Activated naive CD4-positive, alpha-beta T cell treated with anti-CD3 and anti-CD28 coated beads, Interleukin-2, amount 10 ng/mL, durations not matched to agents 7 days and 5 days (primary cell): ENCODE measurements around the gene MPP2.
A peak's percentile ranks its signal among the peaks of the same experiment; 100 is the strongest.
"Not testable (repeated sequence)": the region's sequence is repeated elsewhere in the genome, so short reads cannot be mapped to it uniquely, and the experiment has no call there.

Experiments used
- CTCF ChIA-PET: fragments of 350-600 bp; sonication (Branson Sonifier 250); formaldehyde crosslinking; loops from one replicate; lab custom pipeline; 2021; ENCODE audit warnings: antibody characterized with exemption; lab: Charles Lee
- DNase-seq: peaks from one replicate; pipeline ENCODE4 v3.0.0-alpha.2; 2020
- H3K27ac Mint-ChIP-seq: one replicate; pipeline ENCODE4 v1.8.0; 2021; ENCODE audit warnings: mild to moderate bottlenecking, moderate library complexity, mixed read lengths
- H3K27me3 Mint-ChIP-seq: one replicate; pipeline ENCODE4 v1.8.0; 2021; ENCODE audit warnings: mild to moderate bottlenecking, mixed read lengths
- H3K36me3 Mint-ChIP-seq: one replicate; pipeline ENCODE4 v1.8.0; 2021; ENCODE audit warnings: mixed read lengths
- H3K4me1 Mint-ChIP-seq: one replicate; pipeline ENCODE4 v1.8.0; 2021; ENCODE audit warnings: mixed read lengths
- H3K4me3 Mint-ChIP-seq: one replicate; pipeline ENCODE4 v1.8.0; 2021; ENCODE audit warnings: mild to moderate bottlenecking, moderate library complexity, mixed read lengths
- H3K9me3 Mint-ChIP-seq: one replicate; pipeline ENCODE4 v1.8.0; 2021; ENCODE audit warnings: mixed read lengths

The MPP2 gene

GRCh38 chr17:43905985-43906852, 1.1 kb downstream of the MPP2 start:
- peak overlapping the region; percentile 57 for H3K4me3 Mint-ChIP-seq
- no peak overlapping the region for H3K27ac Mint-ChIP-seq
- peaks cover 88% of the 10 kb centered on the region for H3K27me3 Mint-ChIP-seq
- peak; percentile 51 for DNase-seq
- H3K36me3 Mint-ChIP-seq, result no peaks in the 10 kb centered on the region
- no peaks in the 10 kb centered on the region for H3K9me3 Mint-ChIP-seq
- CTCF ChIA-PET, result interaction anchor here (0.9 to 1.2 kb wide), 2 partner anchors 12 to 90 kb away, joined by 3 read pairs; no protein-coding TSS in a partner anchor
- peaks cover 22% of the 10 kb centered on the region for H3K4me1 Mint-ChIP-seq

GRCh38 chr17:43905400-43905984, 1.8 kb downstream of the MPP2 start:
- CTCF ChIA-PET, result no interaction called here
- no peak for DNase-seq
- no peaks in the 10 kb centered on the region for H3K9me3 Mint-ChIP-seq
- H3K36me3 Mint-ChIP-seq, result no peaks in the 10 kb centered on the region
- peaks cover 29% of the 10 kb centered on the region for H3K4me1 Mint-ChIP-seq
- H3K27ac Mint-ChIP-seq, result no peak overlapping the region
- peaks cover 95% of the 10 kb centered on the region for H3K27me3 Mint-ChIP-seq
- H3K4me3 Mint-ChIP-seq, result no peak overlapping the region

DNA sequence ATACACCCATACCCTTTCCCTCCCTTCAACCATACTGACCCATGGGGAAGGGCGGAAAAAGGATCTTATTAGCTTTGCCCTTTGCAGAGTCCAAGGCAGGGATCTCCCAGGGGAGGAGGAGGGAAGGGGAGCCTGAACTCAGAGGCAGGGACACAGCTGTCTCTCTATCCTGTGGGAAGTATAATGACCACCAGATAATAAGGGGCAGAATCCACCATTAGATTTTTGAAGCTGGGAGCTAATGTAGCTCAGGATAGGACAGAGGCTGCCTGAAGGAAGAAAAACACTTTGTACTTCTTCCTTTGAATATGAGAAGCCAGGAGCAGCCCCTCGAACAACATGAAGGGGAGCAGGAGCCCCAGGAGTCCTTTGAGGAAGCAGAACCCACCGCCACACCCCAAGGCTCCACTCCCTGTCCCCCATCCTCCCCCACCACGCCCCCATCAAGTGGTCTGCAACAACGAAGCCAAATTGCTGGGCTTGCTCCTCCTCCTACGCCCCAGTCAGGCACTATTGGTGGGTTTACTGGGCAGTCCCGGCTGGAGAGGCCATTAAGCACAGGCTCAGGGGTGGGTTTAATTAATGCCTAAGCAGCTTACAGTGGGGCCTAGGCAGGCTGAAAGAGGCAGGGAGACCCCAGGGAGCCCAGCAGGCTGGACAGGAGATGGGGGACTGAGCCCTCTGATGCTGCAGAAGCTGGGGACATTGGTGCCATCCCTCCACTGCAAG, 5.3 kb downstream of the MPP2 start:
- Mint-ChIP-seq H3K9me3 (no peaks in the 10 kb centered on the region), H3K27me3 (peaks cover 83% of the 10 kb centered on the region), H3K36me3 (no peaks in the 10 kb centered on the region), H3K4me1 (peaks cover 26% of the 10 kb centered on the region), H3K27ac (no peak overlapping the region), H3K4me3 (no peak overlapping the region)
- DNase-seq, result no peak
- CTCF ChIA-PET, result interaction anchor here (1.1 to 6.3 kb wide), 2 partner anchors 23 to 41 kb away, joined by 4 to 31 read pairs; no protein-coding TSS in a partner anchor

GRCh38 chr17:43900858-43901754, 6.2 kb downstream of the MPP2 start:
- CTCF ChIA-PET, result interaction anchor here (1.1 to 6.3 kb wide), 3 partner anchors 22 to 140 kb away, joined by 4 to 31 read pairs (median 7); no protein-coding TSS in a partner anchor
- peaks cover 18% of the 10 kb centered on the region for H3K4me1 Mint-ChIP-seq
- H3K27me3 Mint-ChIP-seq, result peaks cover 82% of the 10 kb centered on the region
- no peaks in the 10 kb centered on the region for H3K36me3 Mint-ChIP-seq
- H3K4me3 Mint-ChIP-seq, result peak overlapping the region; percentile 74
- DNase-seq, result no peak
- no peak overlapping the region for H3K27ac Mint-ChIP-seq
- H3K9me3 Mint-ChIP-seq, result no peaks in the 10 kb centered on the region

DNA sequence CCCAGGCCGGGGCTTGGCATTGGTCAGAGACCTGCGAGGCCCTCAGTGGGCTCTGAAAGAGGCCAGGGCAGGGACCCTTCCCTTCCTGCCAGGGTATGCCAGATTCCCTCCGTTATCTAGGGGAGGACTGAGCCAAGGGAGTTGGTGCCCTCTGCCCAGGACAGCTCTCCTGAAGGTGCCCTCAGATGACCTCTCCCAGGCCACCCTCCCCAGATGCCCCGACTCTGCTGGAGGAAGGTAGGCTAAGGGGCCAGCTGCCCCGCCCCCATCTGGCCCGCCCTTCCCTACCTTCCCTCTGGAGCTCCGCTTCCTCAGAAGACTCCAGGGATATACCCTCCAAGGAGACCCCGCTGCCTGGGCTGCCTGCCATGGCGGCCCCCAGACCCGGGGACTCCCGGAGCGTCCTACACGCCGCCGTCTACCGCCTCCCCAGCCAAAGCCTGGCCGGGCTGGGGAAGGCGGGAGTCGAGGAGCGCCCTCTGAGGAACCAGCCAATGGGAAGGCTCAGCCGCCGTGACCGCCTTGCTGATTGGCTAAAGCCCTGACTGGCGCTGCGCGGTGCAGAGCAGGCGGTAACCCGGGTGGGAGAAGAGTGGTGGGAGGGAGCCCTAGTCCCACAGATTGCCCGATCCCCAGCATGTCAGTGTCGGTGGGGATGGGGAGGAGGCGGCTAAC, 7.0 kb downstream of the MPP2 start:
- Mint-ChIP-seq H3K9me3 (no peaks in the 10 kb centered on the region), H3K27ac (no peak overlapping the region), H3K4me1 (peaks cover 16% of the 10 kb centered on the region), H3K27me3 (peaks cover 78% of the 10 kb centered on the region), H3K4me3 (peak overlapping the region; percentile 74), H3K36me3 (no peaks in the 10 kb centered on the region)
- peak; percentile 92 for DNase-seq
- CTCF ChIA-PET, result interaction anchor here (0.5 to 6.3 kb wide), 3 partner anchors 21 to 141 kb away, joined by 3 to 31 read pairs (median 7); no protein-coding TSS in a partner anchor

DNA sequence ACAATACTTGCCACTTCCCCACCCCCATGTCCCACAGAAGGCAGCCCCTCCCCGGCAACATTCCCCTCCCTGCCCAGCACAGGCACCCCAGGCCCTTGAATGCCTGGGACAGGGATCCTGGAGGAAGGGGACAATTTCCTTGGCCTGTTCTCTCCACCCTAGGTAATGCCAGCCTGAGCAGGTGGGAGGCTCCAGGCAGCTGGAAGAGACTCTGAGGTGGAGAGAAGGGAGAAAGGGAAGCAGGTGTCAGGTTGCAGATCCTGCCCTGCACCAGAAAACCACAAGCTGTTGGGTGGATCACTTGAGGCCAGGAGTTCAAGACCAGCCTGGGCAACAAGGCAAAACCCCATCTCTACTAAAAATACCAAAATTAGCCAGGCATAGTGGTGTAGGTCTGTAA, 8.9 kb downstream of the MPP2 start:
- Mint-ChIP-seq H3K9me3 (no peaks in the 10 kb centered on the region), H3K4me1 (peaks cover 16% of the 10 kb centered on the region), H3K27ac (no peak overlapping the region), H3K27me3 (peaks cover 59% of the 10 kb centered on the region), H3K4me3 (no peak overlapping the region), H3K36me3 (no peaks in the 10 kb centered on the region)
- CTCF ChIA-PET, result interaction anchor here (0.6 to 6.3 kb wide), 2 partner anchors 19 to 584 kb away, joined by 3 to 31 read pairs; no protein-coding TSS in a partner anchor
- no peak for DNase-seq

- Mint-ChIP-seq H3K27ac (no peak overlapping the region), H3K27me3 (peaks cover 54% of the 10 kb centered on the region), H3K36me3 (no peaks in the 10 kb centered on the region), H3K4me1 (peaks cover 16% of the 10 kb centered on the region), H3K4me3 (no peak overlapping the region), H3K9me3 (no peaks in the 10 kb centered on the region)
- CTCF ChIA-PET, result interaction anchor here (1.0 to 6.3 kb wide), 2 partner anchors 18 to 20 kb away, joined by 3 to 31 read pairs; no protein-coding TSS in a partner anchor
- DNase-seq, result no peak
These were observed 9.5 kb downstream of the MPP2 start for GRCh38 chr17:43897831-43898230.

- CTCF ChIA-PET, result interaction anchor here (1.4 to 1.8 kb wide), 2 partner anchors 16 kb away, joined by 4 to 16 read pairs; no protein-coding TSS in a partner anchor
- not testable (repeated sequence) for H3K4me3 Mint-ChIP-seq, H3K9me3 Mint-ChIP-seq, H3K4me1 Mint-ChIP-seq, H3K36me3 Mint-ChIP-seq, H3K27ac Mint-ChIP-seq, DNase-seq
- H3K27me3 Mint-ChIP-seq, result peaks cover 32% of the 10 kb centered on the region
These were observed 12.8 kb downstream of the MPP2 start for GRCh38 chr17:43894494-43894893.

- DNase-seq, result no peak
- H3K4me3 Mint-ChIP-seq, result no peak overlapping the region
- H3K9me3 Mint-ChIP-seq, result no peaks in the 10 kb centered on the region
- CTCF ChIA-PET, result interaction anchor here (1.4 to 3.0 kb wide), 2 partner anchors 12 to 15 kb away, joined by 4 to 10 read pairs; no protein-coding TSS in a partner anchor
- H3K27me3 Mint-ChIP-seq, result peaks cover 22% of the 10 kb centered on the region
- no peak overlapping the region for H3K27ac Mint-ChIP-seq
- no peaks in the 10 kb centered on the region for H3K36me3 Mint-ChIP-seq
- no peaks in the 10 kb centered on the region for H3K4me1 Mint-ChIP-seq
These were observed 14.7 kb downstream of the MPP2 start for GRCh38 chr17:43892647-43892952.

- no peaks in the 10 kb centered on the region for H3K9me3 Mint-ChIP-seq
- no peak for DNase-seq
- no peak overlapping the region for H3K4me3 Mint-ChIP-seq
- no peaks in the 10 kb centered on the region for H3K4me1 Mint-ChIP-seq
- no peak overlapping the region for H3K27ac Mint-ChIP-seq
- H3K36me3 Mint-ChIP-seq, result no peaks in the 10 kb centered on the region
- CTCF ChIA-PET, result interaction anchor here (0.8 to 3.0 kb wide), 3 partner anchors 12 to 15 kb away, joined by 3 to 10 read pairs (median 4); no protein-coding TSS in a partner anchor
- H3K27me3 Mint-ChIP-seq, result peaks cover 19% of the 10 kb centered on the region
These were observed 15.3 kb downstream of the MPP2 start for GRCh38 chr17:43891851-43892646.

GRCh38 chr17:43890240-43890639, 17.1 kb downstream of the MPP2 start:
- H3K27me3 Mint-ChIP-seq, result peaks cover 8% of the 10 kb centered on the region
- no peaks in the 10 kb centered on the region for H3K36me3 Mint-ChIP-seq
- no peaks in the 10 kb centered on the region for H3K9me3 Mint-ChIP-seq
- H3K4me3 Mint-ChIP-seq, result no peak overlapping the region
- no peak for DNase-seq
- CTCF ChIA-PET, result interaction anchor here (3.0 kb wide), 1 partner anchor 10 kb away, joined by 10 read pairs; no protein-coding TSS in a partner anchor
- no peak overlapping the region for H3K27ac Mint-ChIP-seq
- no peaks in the 10 kb centered on the region for H3K4me1 Mint-ChIP-seq

- no peak overlapping the region for H3K4me3 Mint-ChIP-seq
- CTCF ChIA-PET, result interaction anchor here (0.9 to 1.2 kb wide), 3 partner anchors 8 to 10 kb away, joined by 3 to 5 read pairs (median 4); no protein-coding TSS in a partner anchor
- H3K9me3 Mint-ChIP-seq, result no peaks in the 10 kb centered on the region
- no peak for DNase-seq
- peaks cover 11% of the 10 kb centered on the region for H3K27me3 Mint-ChIP-seq
- H3K4me1 Mint-ChIP-seq, result no peaks in the 10 kb centered on the region
- H3K27ac Mint-ChIP-seq, result no peak overlapping the region
- no peaks in the 10 kb centered on the region for H3K36me3 Mint-ChIP-seq
These were observed 18.8 kb downstream of the MPP2 start for GRCh38 chr17:43888548-43888947.
